Left lung (tissue), 10 donors: ENCODE results near the gene CACNG8. TPM values are rescaled to one million over a fixed set of nuclear protein-coding genes. Genes with fewer than 3 reads are reported as not detected.

Experiments used
- ATAC-seq: fragments of 200-7000 bp; cut with Tn5 transposase; one replicate; pipeline ENCODE4 v1.9.1; 2020; ENCODE audit warnings: moderate library complexity
- DNase-seq, 4 donors: peaks; one replicate each; pipeline ENCODE4 v3.0.0-alpha.2; 2013 to 2020
- H3K27ac ChIP-seq, 2 donors: fragments of 200-600 bp; sonication (generic) in 1 of 2; one replicate each; pipeline versions ENCODE4 v1.5.0 to v1.8.0; 2020 to 2021
- H3K27me3 ChIP-seq, 2 donors: fragments of 200-600 bp; sonication (generic) in 1 of 2; one replicate each; pipeline versions ENCODE4 v1.5.0 to v1.8.0; 2020 to 2021
- H3K36me3 ChIP-seq, 2 donors: fragments of 200-600 bp; sonication (generic) in 1 of 2; one replicate each; pipeline versions ENCODE4 v1.5.0 to v1.8.0; 2020 to 2021
- H3K4me1 ChIP-seq, 2 donors: fragments of 200-600 bp; one replicate each; pipeline ENCODE4 v1.8.0; 2021
- H3K4me3 ChIP-seq, 2 donors: fragments of 200-600 bp; sonication (generic) in 1 of 2; one replicate each; pipeline versions ENCODE4 v1.5.0 to v1.8.0; 2020 to 2021; ENCODE audit warnings: mild to moderate bottlenecking in 1 of 2
- H3K9me3 ChIP-seq, 2 donors: fragments of 200-600 bp; sonication (generic) in 1 of 2; one replicate each; pipeline versions ENCODE4 v1.5.0 to v1.8.0; 2020 to 2021
- CTCF ChIP-seq, 2 donors: fragments of 200-600 bp; sonication (generic) in 1 of 2; IDR thresholded peaks; one replicate each; pipeline versions ENCODE4 v1.5.0 to v1.8.0; 2021; ENCODE audit warnings: antibody characterized with exemption in 2 of 2
- intact Hi-C, 2 donors: fragments of 100-400 bp; cut with DNase I; formaldehyde crosslinking; loops; one replicate each; pipeline versions ENCODE4 v1.11.2 to v1.14.2; 2022
- polyA plus RNA-seq, 6 donors: library from polyadenylated mRNA; unstranded; fragments of 120-200 nt; gene quantifications; one replicate each; pipeline ENCODE4 v1.2.1, GENCODE V29; 2013; ENCODE audit not compliant: insufficient read length in 6 of 6
- total RNA-seq, 2 donors: library from RNA; stranded (reverse); fragmentation: NEBNext Ultra II Directional; extraction: Animal tissue kit (Norgen Biotek cat#: 25700); gene quantifications; one replicate each; pipeline ENCODE4 v1.2.1, GENCODE V29; 2021
- donor health status: DM: no; HTN: yes; CAD: no.
- donor health status: DM: no; HTN: no; CAD: no.

CACNG8 gene
- total and polyA plus RNA-seq, 8 donors, result 0.03 to 0.15 (median 0.08) TPM; not detected in 1

DNA sequence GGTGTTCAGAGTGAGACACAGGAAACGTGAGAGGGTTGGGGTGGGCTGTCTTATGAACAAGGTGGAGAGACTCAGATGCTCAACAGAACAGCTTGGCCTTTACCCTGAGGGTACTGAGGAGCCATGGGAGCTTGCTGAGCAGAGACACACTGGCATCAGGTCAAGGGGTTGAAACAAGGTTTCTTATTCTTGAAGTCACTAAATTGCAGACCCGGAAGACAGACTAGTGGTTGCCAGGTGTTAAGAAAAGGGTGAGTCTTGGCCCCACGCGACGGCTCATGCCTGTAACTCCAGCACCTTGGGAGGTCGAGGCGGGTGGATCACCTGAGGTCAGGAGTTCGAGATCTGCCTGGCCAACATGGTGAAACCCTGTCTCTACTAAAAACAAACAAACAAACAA, 51.1 kb downstream of the CACNG8 start:
- Histone ChIP-seq H3K4me1 (peaks cover 0 to 7% of the 10 kb centered on the region in 2 donors), H3K27ac (no peak overlapping the region), H3K9me3 (no peaks in the 10 kb centered on the region), H3K27me3 (peaks cover 5 to 79% of the 10 kb centered on the region in 2 donors), H3K4me3 (no peak overlapping the region), H3K36me3 (no peaks in the 10 kb centered on the region)
- ATAC-seq, result no peak
- DNase-seq, result no peak
- intact Hi-C loops, result no loop called here
- no peak for TF ChIP-seq CTCF (IDR thresholded peaks at IDR 0.05)

DNA sequence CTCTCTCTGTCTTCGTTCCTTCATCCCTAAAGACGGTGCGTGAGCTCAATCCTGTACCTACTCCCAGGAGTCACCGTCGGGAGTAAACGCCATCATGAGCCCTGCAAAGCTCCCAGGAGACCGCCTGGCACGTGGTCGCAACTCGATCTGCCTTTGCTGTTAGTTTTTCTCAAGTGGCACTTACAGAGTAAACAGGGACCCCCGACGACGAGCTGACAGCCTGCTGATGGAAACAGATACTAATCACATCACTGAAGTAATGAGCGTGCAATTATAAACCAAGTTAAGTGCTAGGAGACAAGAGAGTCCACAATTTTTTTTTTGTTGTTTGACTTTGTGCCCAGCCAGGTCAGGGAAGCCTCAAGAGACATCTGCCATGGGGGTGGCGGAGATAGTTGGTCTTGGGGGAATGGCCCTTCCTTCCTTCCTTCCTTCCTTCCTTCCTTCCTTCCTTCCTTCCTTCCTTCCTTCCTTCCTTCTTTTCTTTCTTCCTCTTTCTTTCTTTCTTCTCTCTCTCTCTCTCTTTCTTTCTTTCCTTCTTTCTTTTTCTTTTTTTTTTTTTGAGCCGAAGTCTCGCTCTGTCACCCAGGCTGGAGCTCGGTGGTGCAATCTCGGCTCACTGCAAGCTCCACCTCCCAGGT, 52.3 kb downstream of the CACNG8 start:
- H3K4me1 ChIP-seq, result peaks cover 0 to 19% of the 10 kb centered on the region in 2 donors
- H3K27me3 ChIP-seq, result peaks cover 5 to 67% of the 10 kb centered on the region in 2 donors
- ATAC-seq, result no peak
- H3K36me3 ChIP-seq, result no peaks in the 10 kb centered on the region
- no peak for DNase-seq
- no peak overlapping the region for H3K27ac ChIP-seq
- H3K9me3 ChIP-seq, result no peaks in the 10 kb centered on the region
- TF ChIP-seq CTCF (IDR thresholded peaks at IDR 0.05), result no peak
- intact Hi-C loops, result no loop called here
- H3K4me3 ChIP-seq, result no peak overlapping the region

DNA sequence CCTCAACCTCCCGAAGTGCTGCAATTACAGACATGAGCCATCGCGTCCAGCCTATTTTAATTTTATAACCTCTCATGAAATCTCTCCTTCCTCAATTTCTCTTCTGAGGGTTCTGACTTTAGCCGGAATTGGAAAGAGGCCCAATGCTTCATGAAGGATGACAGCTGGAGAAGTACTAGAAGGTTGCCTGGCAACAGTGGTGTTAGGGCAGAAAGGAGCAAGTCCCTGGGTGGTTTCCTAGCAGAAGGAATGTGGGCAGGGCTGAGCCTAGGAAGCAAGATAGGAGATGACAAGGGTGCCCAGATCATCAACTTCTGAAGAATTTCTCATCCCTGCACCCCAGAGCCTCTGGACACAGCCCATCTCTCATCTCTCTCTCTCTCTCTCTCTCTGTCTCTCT, 54.5 kb downstream of the CACNG8 start:
- no peaks in the 10 kb centered on the region for H3K36me3 ChIP-seq
- H3K9me3 ChIP-seq, result no peaks in the 10 kb centered on the region
- intact Hi-C loops, result no loop called here
- peaks cover 0 to 33% of the 10 kb centered on the region in 2 donors for H3K4me1 ChIP-seq
- TF ChIP-seq CTCF (IDR thresholded peaks at IDR 0.05), result no peak
- no peak overlapping the region for H3K27ac ChIP-seq
- H3K4me3 ChIP-seq, result no peak overlapping the region
- peaks cover 0 to 47% of the 10 kb centered on the region in 2 donors for H3K27me3 ChIP-seq
- ATAC-seq (no peak), DNase-seq (no peak)

DNA sequence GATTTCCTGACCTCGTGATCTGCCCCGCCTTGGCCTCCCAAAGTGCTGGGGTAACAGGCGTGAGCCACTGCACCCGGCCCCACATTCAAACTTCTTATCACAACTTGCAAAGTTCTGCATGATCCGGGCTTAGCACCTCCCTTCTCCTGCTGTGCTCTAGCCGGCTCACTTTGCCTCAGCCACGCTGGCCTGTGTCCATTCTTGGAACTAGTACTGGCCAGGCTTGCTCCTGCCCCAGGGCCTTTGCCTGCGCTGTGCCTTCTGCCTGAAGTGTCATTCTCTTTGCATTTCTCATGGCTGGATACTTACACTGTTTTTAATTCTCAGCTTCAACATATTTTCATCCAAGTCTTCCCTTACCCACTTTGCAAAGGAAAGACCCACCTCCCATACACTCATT, 58.6 kb downstream of the CACNG8 start:
- Histone ChIP-seq H3K9me3 (no peaks in the 10 kb centered on the region), H3K27me3 (peaks cover 0 to 34% of the 10 kb centered on the region in 2 donors), H3K36me3 (no peaks in the 10 kb centered on the region), H3K4me3 (no peak overlapping the region), H3K4me1 (peaks cover 0 to 56% of the 10 kb centered on the region in 2 donors), H3K27ac (no peak overlapping the region)
- no peak for TF ChIP-seq CTCF (IDR thresholded peaks at IDR 0.05)
- DNase-seq, result no peak
- ATAC-seq, result no peak
- intact Hi-C loops, result loop anchor here in 1 of 2 donors (10.0 kb wide), 2 partner anchors 117 to 217 kb away; partner anchors contain the start of gene CACNG7

- Histone ChIP-seq H3K9me3 (no peaks in the 10 kb centered on the region), H3K27me3 (peaks cover 0 to 34% of the 10 kb centered on the region in 2 donors), H3K27ac (no peak overlapping the region), H3K36me3 (no peaks in the 10 kb centered on the region), H3K4me1 (peaks cover 0 to 56% of the 10 kb centered on the region in 2 donors), H3K4me3 (no peak overlapping the region)
- intact Hi-C loops, result loop anchor here in 1 of 2 donors (10.0 kb wide), 2 partner anchors 117 to 217 kb away; partner anchors contain the start of gene CACNG7
- no peak for DNase-seq
- no peak for TF ChIP-seq CTCF (IDR thresholded peaks at IDR 0.05)
- ATAC-seq, result no peak
Observed at GRCh38 chr19:54021932-54022331, 59.2 kb downstream of the CACNG8 start.
